GM12878 (cell line): Measurements from ENCODE around the gene CASP8AP2. TPM values are rescaled to one million over a fixed set of nuclear protein-coding genes. Genes with fewer than 3 reads are reported as not detected.

Source experiments
- ASH2L ChIP-seq: fragments of 300-600, 200-600 bp; sonication (generic); IDR thresholded peaks from 2 replicates; pipeline ENCODE4 v1.6.1; 2017; ENCODE audit warnings: low read depth, mild to moderate bottlenecking, borderline replicate concordance
- CREB1 ChIP-seq: IDR thresholded peaks from 2 replicates; pipeline ENCODE4 v1.6.1; 2012; ENCODE audit warnings: low read depth, mild to moderate bottlenecking, inconsistent platforms
- CREM ChIP-seq: IDR thresholded peaks from 2 replicates; pipeline ENCODE4 v1.6.1; 2014; ENCODE audit warnings: antibody characterized with exemption, low read depth
- GATAD2B ChIP-seq: fragments of 450-650 bp; conservative IDR thresholded peaks from 2 replicates; pipeline ENCODE4 v1.6.1; 2017; ENCODE audit warnings: low read depth, mild to moderate bottlenecking, moderate library complexity
- KDM1A ChIP-seq: fragments of 200-600 bp; sonication (generic); IDR thresholded peaks from 2 replicates; pipeline ENCODE4 v1.6.1; 2016; ENCODE audit warnings: borderline replicate concordance
- NBN ChIP-seq: fragments of 450-650 bp; IDR thresholded peaks from 2 replicates; pipeline ENCODE4 v1.6.1; 2016
- NFXL1 ChIP-seq: fragments of 450-650 bp; IDR thresholded peaks from 2 replicates; pipeline ENCODE4 v1.6.1; 2017; ENCODE audit warnings: antibody characterized with exemption, mild to moderate bottlenecking, borderline replicate concordance
- PAX5 ChIP-seq: IDR thresholded peaks from 2 replicates; pipeline ENCODE4 v1.6.1; 2011; ENCODE audit warnings: low read depth, low read length, borderline replicate concordance
- PML ChIP-seq: IDR thresholded peaks from 2 replicates; pipeline ENCODE4 v1.6.1; 2012; ENCODE audit warnings: low read length, inconsistent platforms
- POLR2AphosphoS2 ChIP-seq: IDR thresholded peaks from 2 replicates; pipeline ENCODE4 v1.6.1; 2011; ENCODE audit warnings: low read depth, mild to moderate bottlenecking, low read length, improper control_type of control experiment, moderate library complexity
- SMARCA5 ChIP-seq: fragments of 450-650 bp; IDR thresholded peaks from 2 replicates; pipeline ENCODE4 v1.6.1; 2017; ENCODE audit warnings: mild to moderate bottlenecking
- SP1 ChIP-seq: IDR thresholded peaks from one replicate; pipeline ENCODE4 v1.6.1; 2011; ENCODE audit warnings: low read depth, low read length
- SREBF2 ChIP-seq: IDR thresholded peaks from 2 replicates; pipeline ENCODE4 v1.6.1; 2012; ENCODE audit warnings: mild to moderate bottlenecking, low read length
- SUZ12 ChIP-seq: fragments of 200-600 bp; sonication (generic); IDR thresholded peaks from one replicate; pipeline ENCODE4 v1.6.1; 2018; ENCODE audit warnings: antibody characterized with exemption, mild to moderate bottlenecking; ENCODE audit not compliant: unreplicated experiment
- WRNIP1 ChIP-seq: IDR thresholded peaks from 2 replicates; pipeline ENCODE4 v1.6.1; 2011; ENCODE audit warnings: low read depth, low read length, improper control_type of control experiment, borderline replicate concordance
- YBX1 ChIP-seq: fragments of 450-650 bp; IDR thresholded peaks from 2 replicates; pipeline ENCODE4 v1.6.1; 2016; ENCODE audit warnings: antibody characterized with exemption
- YY1 ChIP-seq: IDR thresholded peaks from 2 replicates; pipeline ENCODE4 v1.6.1; 2011; ENCODE audit warnings: low read depth, mild to moderate bottlenecking, low read length
- ZZZ3 ChIP-seq: IDR thresholded peaks from 2 replicates; pipeline ENCODE4 v1.6.1; 2011; ENCODE audit warnings: low read depth; ENCODE audit not compliant: control insufficient read depth, insufficient read length
- polyA plus RNA-seq, 11 experiments: library from polyadenylated mRNA; depleted of rRNA in 4 of 11; unstranded in 6 of 11; stranded (reverse) in 5 of 11; fragments of >200 nt; fragmentation: Nextera tagmentation in 4 of 11; fragmentation: Illumina TruSeq in 1 of 11; extraction: Ambion mirVana in 4 of 11; extraction: Trizol in 1 of 11; gene quantifications; 1 replicate in 1 of 11; 2 replicates in 10 of 11; pipeline versions ENCODE4 v1.2.1 to v1.2.3, GENCODE V29; 2011 to 2016; ENCODE audit warnings: inconsistent platforms in 2 of 11, missing spikeins in 2 of 11, low read depth in 1 of 11
- total RNA-seq, 4 experiments: library from RNA; depleted of rRNA in 3 of 4; stranded (reverse); fragments of >200 nt in 3 of 4; fragmentation: Illumina TruSeq in 1 of 4; extraction: Trizol in 1 of 4; gene quantifications; 2 replicates each; pipeline versions ENCODE4 v1.2.1 to v1.2.3, GENCODE V29; 2013 to 2021
- TF ChIP-seq, protein P1 (sequence below): IDR thresholded peaks from 2 replicates; pipeline ENCODE4 v1.6.1; 2011; ENCODE audit warnings: borderline replicate concordance, low read depth, mild to moderate bottlenecking, moderate library complexity, low read length; ENCODE audit not compliant: insufficient read depth, poor library complexity, severe bottlenecking
- TF ChIP-seq, protein P2 (sequence below): fragments of 450-650 bp; IDR thresholded peaks from 2 replicates; pipeline ENCODE4 v1.6.1; 2016; ENCODE audit warnings: mild to moderate bottlenecking, moderate library complexity, borderline replicate concordance
- TF ChIP-seq, protein P3 (sequence below): IDR thresholded peaks from 2 replicates; pipeline ENCODE4 v1.6.1; 2012; ENCODE audit warnings: low read depth, low read length, improper control_type of control experiment
- TF ChIP-seq, protein P4 (sequence below): fragments of 450-650 bp; IDR thresholded peaks from 2 replicates; pipeline ENCODE4 v1.6.1; 2017; ENCODE audit warnings: low read depth, mild to moderate bottlenecking, moderate library complexity

The CASP8AP2 gene
- total and polyA plus RNA-seq, 10 of the 15 experiments (the other 5 are each of a cell fraction or from before 2014, with no cell fraction given): 11.1 to 28.7 (median 17.1) TPM

DNA sequence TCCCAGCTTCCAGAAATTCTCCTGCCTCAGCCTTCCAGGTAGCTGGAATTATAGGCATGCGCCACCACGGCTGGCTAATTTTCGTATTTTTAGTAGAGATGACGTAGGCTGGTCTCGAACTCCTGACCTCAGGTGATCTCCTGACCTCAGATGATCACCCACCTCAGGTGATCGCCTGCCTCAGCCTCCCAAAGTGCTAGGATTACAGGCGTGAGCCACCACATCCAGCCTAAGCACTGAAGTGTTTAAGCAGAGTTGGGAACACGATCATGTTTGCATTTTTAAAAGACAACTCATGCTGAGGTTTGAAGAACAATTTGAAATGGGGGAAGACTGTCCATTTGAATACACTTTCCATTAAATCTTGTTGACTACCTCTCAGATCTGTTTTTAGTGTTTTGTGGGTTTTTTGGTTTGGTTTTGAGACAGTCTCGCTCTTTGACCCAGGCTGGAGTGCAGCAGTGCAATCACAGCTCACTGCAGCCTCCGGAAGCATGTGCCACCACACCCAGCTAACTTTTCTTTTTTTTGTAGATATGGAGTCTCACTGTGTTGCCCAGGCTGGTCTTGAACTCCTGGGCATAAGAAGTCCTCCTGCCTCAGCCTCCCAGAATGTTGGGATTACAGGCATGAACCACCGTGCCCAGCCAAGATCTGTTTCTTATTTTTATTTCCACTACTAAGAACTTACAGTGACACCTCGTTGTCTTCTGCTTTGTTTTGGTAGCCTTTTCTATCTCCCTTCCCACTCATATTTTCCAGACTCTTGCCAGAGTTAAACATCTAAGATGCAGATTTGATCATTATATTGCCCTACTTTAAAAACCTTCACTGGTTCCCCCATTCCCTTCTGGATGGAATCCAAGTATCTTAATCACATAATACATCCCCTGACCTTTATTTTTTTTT lies 5.5 kb downstream of the CASP8AP2 start (continued):
- TF ChIP-seq PML (peak; percentile 59), CREB1 (peak; percentile 57; the same call in 1 of the 2 replicates), ASH2L (peak; percentile 66; the same call in 1 of the 2 replicates), NBN (no peak; the same call in 1 of the 2 replicates), SUZ12 (no peak), YBX1 (no peak), YY1 (peak; percentile 17; the same call in 1 of the 2 replicates), POLR2AphosphoS2 (no peak), KDM1A (no peak), SP1 (peak; percentile 44), ZZZ3 (no peak), PAX5 (peak; percentile 56; the same call in 1 of the 2 replicates), WRNIP1 (no peak), CREM (peak; percentile 75), NFXL1 (no peak), SMARCA5 (0 out of 2 replicates have a peak, but pooled peaks have one; percentile 11), GATAD2B (no peak; the same call in none of the 2 replicates), SREBF2 (no peak)
- TF ChIP-seq, protein P1, sequence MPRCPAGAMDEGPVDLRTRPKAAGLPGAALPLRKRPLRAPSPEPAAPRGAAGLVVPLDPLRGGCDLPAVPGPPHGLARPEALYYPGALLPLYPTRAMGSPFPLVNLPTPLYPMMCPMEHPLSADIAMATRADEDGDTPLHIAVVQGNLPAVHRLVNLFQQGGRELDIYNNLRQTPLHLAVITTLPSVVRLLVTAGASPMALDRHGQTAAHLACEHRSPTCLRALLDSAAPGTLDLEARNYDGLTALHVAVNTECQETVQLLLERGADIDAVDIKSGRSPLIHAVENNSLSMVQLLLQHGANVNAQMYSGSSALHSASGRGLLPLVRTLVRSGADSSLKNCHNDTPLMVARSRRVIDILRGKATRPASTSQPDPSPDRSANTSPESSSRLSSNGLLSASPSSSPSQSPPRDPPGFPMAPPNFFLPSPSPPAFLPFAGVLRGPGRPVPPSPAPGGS: no peak
- TF ChIP-seq, protein P2, sequence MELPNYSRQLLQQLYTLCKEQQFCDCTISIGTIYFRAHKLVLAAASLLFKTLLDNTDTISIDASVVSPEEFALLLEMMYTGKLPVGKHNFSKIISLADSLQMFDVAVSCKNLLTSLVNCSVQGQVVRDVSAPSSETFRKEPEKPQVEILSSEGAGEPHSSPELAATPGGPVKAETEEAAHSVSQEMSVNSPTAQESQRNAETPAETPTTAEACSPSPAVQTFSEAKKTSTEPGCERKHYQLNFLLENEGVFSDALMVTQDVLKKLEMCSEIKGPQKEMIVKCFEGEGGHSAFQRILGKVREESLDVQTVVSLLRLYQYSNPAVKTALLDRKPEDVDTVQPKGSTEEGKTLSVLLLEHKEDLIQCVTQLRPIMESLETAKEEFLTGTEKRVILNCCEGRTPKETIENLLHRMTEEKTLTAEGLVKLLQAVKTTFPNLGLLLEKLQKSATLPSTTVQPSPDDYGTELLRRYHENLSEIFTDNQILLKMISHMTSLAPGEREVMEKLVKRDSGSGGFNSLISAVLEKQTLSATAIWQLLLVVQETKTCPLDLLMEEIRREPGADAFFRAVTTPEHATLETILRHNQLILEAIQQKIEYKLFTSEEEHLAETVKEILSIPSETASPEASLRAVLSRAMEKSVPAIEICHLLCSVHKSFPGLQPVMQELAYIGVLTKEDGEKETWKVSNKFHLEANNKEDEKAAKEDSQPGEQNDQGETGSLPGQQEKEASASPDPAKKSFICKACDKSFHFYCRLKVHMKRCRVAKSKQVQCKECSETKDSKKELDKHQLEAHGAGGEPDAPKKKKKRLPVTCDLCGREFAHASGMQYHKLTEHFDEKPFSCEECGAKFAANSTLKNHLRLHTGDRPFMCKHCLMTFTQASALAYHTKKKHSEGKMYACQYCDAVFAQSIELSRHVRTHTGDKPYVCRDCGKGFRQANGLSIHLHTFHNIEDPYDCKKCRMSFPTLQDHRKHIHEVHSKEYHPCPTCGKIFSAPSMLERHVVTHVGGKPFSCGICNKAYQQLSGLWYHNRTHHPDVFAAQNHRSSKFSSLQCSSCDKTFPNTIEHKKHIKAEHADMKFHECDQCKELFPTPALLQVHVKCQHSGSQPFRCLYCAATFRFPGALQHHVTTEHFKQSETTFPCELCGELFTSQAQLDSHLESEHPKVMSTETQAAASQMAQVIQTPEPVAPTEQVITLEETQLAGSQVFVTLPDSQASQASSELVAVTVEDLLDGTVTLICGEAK: peak; percentile 13; the same call in 1 of the 2 replicates
- TF ChIP-seq, protein P3, sequence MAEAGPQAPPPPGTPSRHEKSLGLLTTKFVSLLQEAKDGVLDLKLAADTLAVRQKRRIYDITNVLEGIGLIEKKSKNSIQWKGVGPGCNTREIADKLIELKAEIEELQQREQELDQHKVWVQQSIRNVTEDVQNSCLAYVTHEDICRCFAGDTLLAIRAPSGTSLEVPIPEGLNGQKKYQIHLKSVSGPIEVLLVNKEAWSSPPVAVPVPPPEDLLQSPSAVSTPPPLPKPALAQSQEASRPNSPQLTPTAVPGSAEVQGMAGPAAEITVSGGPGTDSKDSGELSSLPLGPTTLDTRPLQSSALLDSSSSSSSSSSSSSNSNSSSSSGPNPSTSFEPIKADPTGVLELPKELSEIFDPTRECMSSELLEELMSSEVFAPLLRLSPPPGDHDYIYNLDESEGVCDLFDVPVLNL: no peak
- TF ChIP-seq, protein P4, sequence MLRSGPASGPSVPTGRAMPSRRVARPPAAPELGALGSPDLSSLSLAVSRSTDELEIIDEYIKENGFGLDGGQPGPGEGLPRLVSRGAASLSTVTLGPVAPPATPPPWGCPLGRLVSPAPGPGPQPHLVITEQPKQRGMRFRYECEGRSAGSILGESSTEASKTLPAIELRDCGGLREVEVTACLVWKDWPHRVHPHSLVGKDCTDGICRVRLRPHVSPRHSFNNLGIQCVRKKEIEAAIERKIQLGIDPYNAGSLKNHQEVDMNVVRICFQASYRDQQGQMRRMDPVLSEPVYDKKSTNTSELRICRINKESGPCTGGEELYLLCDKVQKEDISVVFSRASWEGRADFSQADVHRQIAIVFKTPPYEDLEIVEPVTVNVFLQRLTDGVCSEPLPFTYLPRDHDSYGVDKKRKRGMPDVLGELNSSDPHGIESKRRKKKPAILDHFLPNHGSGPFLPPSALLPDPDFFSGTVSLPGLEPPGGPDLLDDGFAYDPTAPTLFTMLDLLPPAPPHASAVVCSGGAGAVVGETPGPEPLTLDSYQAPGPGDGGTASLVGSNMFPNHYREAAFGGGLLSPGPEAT: peak; percentile 41; the same call in 1 of the 2 replicates
